HepG2 (cell line): ENCODE measurements around the gene OR1F1. TPM values are rescaled to one million over a fixed set of nuclear protein-coding genes. Genes with fewer than 3 reads are reported as not detected.
A peak's percentile ranks its signal among the peaks of the same experiment; 100 is the strongest.

Experiments
- DRAP1 ChIP-seq: IDR thresholded peaks from 2 replicates; pipeline ENCODE4 v1.6.1; 2016; ENCODE audit warnings: missing genetic modification reagents, missing compliant biosample characterization
- KDM1A ChIP-seq: IDR thresholded peaks from 2 replicates; pipeline ENCODE4 v1.6.1; 2016; ENCODE audit warnings: missing compliant biosample characterization
- NCOA1 ChIP-seq: sonication (generic); formaldehyde crosslinking; IDR thresholded peaks from 2 replicates; pipeline ENCODE4 v1.9.0; 2021; ENCODE audit warnings: missing genetic modification reagents
- NFYB ChIP-seq: sonication (generic); formaldehyde crosslinking; IDR thresholded peaks from 2 replicates; pipeline ENCODE4 v1.4.0; 2020; ENCODE audit warnings: missing genetic modification reagents
- SALL2 ChIP-seq: sonication (generic); formaldehyde crosslinking; IDR thresholded peaks from 2 replicates; pipeline ENCODE4 v1.8.1; 2023; ENCODE audit warnings: mild to moderate bottlenecking, missing genetic modification reagents, inconsistent platforms
- SP1 ChIP-seq, 2 experiments: fragments of 450-650 bp in 1 of 2; sonication (generic) in 1 of 2; formaldehyde crosslinking in 1 of 2; IDR thresholded peaks; 2 replicates each; pipeline versions ENCODE4 v1.4.0 to v1.6.1; 2016 to 2020; ENCODE audit warnings: missing genetic modification reagents in 1 of 2
- SP2 ChIP-seq: sonication (generic); formaldehyde crosslinking; IDR thresholded peaks from 2 replicates; pipeline ENCODE4 v1.5.1; 2020; ENCODE audit warnings: mild to moderate bottlenecking, missing genetic modification reagents
- SPEN ChIP-seq: sonication (generic); formaldehyde crosslinking; IDR thresholded peaks from 2 replicates; pipeline ENCODE4 v1.5.1; 2020; ENCODE audit warnings: low read depth, mild to moderate bottlenecking, missing genetic modification reagents
- TRAFD1 ChIP-seq: sonication (generic); formaldehyde crosslinking; IDR thresholded peaks from 2 replicates; pipeline ENCODE4 v1.5.1; 2020; ENCODE audit warnings: missing genetic modification reagents, mild to moderate bottlenecking, borderline replicate concordance
- ZFP41 ChIP-seq: sonication (generic); formaldehyde crosslinking; IDR thresholded peaks from 2 replicates; pipeline ENCODE4 v1.4.0; 2020; ENCODE audit warnings: mild to moderate bottlenecking, missing genetic modification reagents, borderline replicate concordance
- ZKSCAN1 ChIP-seq: fragments of 150-350 bp; IDR thresholded peaks from 2 replicates; pipeline ENCODE4 v1.6.1; 2014; ENCODE audit warnings: low read length
- ZNF343 ChIP-seq: sonication (generic); formaldehyde crosslinking; IDR thresholded peaks from 2 replicates; pipeline ENCODE4 v1.4.0; 2020; ENCODE audit warnings: mild to moderate bottlenecking, missing genetic modification reagents
- ZNF367 ChIP-seq: sonication (generic); formaldehyde crosslinking; IDR thresholded peaks from 2 replicates; pipeline ENCODE4 v1.4.0; 2020; ENCODE audit warnings: missing genetic modification reagents, borderline replicate concordance
- ZNF552 ChIP-seq: sonication (generic); formaldehyde crosslinking; IDR thresholded peaks from 2 replicates; pipeline ENCODE4 v1.9.0; 2022; ENCODE audit warnings: missing genetic modification reagents, mild to moderate bottlenecking, borderline replicate concordance
- polyA plus RNA-seq, 8 experiments: library from polyadenylated mRNA; depleted of rRNA in 3 of 8; stranded (reverse) in 7 of 8; unstranded in 1 of 8; fragments of >200 nt; fragmentation: Illumina TruSeq in 4 of 8; extraction: Trizol in 4 of 8; gene quantifications; 2 replicates each; pipeline versions ENCODE4 v1.2.1 to v1.2.3, GENCODE V29; 2011 to 2016; ENCODE audit warnings: low read depth in 4 of 8, missing spikeins in 1 of 8, mixed read lengths in 1 of 8; ENCODE audit not compliant: insufficient read depth in 1 of 8
- total RNA-seq, 5 experiments: library from RNA; depleted of rRNA; stranded (reverse); fragments of >200 nt; fragmentation: Illumina TruSeq; extraction: Trizol; gene quantifications; 2 replicates each; pipeline ENCODE4 v1.2.3, GENCODE V29; 2016; ENCODE audit warnings: low read depth in 1 of 5
- TF ChIP-seq, protein P1 (sequence below), 2 experiments: fragments of 450-650 bp in 1 of 2; sonication (generic) in 1 of 2; formaldehyde crosslinking; IDR thresholded peaks; 2 replicates each; pipeline versions ENCODE4 v1.5.0 to v1.8.0; 2020 to 2022; ENCODE audit warnings: mild to moderate bottlenecking in 1 of 2, missing genetic modification reagents in 1 of 2
- TF ChIP-seq, protein P2 (sequence below): sonication (generic); formaldehyde crosslinking; IDR thresholded peaks from 2 replicates; pipeline ENCODE4 v1.5.1; 2020; ENCODE audit warnings: missing genetic modification reagents, mild to moderate bottlenecking, borderline replicate concordance
- TF ChIP-seq, protein P3 (sequence below): sonication (generic); formaldehyde crosslinking; IDR thresholded peaks from 2 replicates; pipeline ENCODE4 v1.5.0; 2020; ENCODE audit warnings: mild to moderate bottlenecking, missing genetic modification reagents, borderline replicate concordance
- TF ChIP-seq, protein P4 (sequence below): IDR thresholded peaks from 2 replicates; pipeline ENCODE4 v1.6.1; 2016

The OR1F1 gene
- total and polyA plus RNA-seq, 2 of the 13 experiments (the other 11 are each of a cell fraction or from before 2014, with no cell fraction given), result 0.90 TPM; not detected in 1

GRCh38 chr16:3150346-3151218 lies 37.4 kb upstream of the OR1F1 start (continued):
- TF ChIP-seq ZNF367 (CRISPR knock-in tag) (no peak), SP1 (IDR thresholded peaks at IDR 0.05) (no peak), SP1 (CRISPR knock-in tag; IDR thresholded peaks at IDR 0.05) (peak; percentile 69), SALL2 (CRISPR knock-in tag) (peak; percentile 54; the same call in 1 of the 2 replicates), ZKSCAN1 (no peak), KDM1A (no peak), ZFP41 (CRISPR knock-in tag) (no peak), DRAP1 (CRISPR knock-in tag) (peak; percentile 69), NFYB (CRISPR knock-in tag) (peak; percentile 30; the same call in 1 of the 2 replicates), TRAFD1 (peak; percentile 95; the same call in 1 of the 2 replicates), SPEN (CRISPR knock-in tag) (peak; percentile 83; the same call in 1 of the 2 replicates), NCOA1 (CRISPR knock-in tag) (no peak), ZNF552 (peak; percentile 91; the same call in 1 of the 2 replicates), ZNF343 (CRISPR knock-in tag) (0 out of 2 replicates have a peak, but pooled peaks have one; percentile 25), SP2 (CRISPR knock-in tag) (peak; percentile 39; the same call in 1 of the 2 replicates)
- TF ChIP-seq, protein P1, sequence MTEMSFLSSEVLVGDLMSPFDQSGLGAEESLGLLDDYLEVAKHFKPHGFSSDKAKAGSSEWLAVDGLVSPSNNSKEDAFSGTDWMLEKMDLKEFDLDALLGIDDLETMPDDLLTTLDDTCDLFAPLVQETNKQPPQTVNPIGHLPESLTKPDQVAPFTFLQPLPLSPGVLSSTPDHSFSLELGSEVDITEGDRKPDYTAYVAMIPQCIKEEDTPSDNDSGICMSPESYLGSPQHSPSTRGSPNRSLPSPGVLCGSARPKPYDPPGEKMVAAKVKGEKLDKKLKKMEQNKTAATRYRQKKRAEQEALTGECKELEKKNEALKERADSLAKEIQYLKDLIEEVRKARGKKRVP (CRISPR knock-in tag; IDR thresholded peaks at IDR 0.05), result 0 out of 4 replicates have a peak, but pooled peaks of 1 of the 2 experiments have one; percentile 55
- TF ChIP-seq, protein P2, sequence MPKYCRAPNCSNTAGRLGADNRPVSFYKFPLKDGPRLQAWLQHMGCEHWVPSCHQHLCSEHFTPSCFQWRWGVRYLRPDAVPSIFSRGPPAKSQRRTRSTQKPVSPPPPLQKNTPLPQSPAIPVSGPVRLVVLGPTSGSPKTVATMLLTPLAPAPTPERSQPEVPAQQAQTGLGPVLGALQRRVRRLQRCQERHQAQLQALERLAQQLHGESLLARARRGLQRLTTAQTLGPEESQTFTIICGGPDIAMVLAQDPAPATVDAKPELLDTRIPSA, result no peak
- TF ChIP-seq, protein P3, sequence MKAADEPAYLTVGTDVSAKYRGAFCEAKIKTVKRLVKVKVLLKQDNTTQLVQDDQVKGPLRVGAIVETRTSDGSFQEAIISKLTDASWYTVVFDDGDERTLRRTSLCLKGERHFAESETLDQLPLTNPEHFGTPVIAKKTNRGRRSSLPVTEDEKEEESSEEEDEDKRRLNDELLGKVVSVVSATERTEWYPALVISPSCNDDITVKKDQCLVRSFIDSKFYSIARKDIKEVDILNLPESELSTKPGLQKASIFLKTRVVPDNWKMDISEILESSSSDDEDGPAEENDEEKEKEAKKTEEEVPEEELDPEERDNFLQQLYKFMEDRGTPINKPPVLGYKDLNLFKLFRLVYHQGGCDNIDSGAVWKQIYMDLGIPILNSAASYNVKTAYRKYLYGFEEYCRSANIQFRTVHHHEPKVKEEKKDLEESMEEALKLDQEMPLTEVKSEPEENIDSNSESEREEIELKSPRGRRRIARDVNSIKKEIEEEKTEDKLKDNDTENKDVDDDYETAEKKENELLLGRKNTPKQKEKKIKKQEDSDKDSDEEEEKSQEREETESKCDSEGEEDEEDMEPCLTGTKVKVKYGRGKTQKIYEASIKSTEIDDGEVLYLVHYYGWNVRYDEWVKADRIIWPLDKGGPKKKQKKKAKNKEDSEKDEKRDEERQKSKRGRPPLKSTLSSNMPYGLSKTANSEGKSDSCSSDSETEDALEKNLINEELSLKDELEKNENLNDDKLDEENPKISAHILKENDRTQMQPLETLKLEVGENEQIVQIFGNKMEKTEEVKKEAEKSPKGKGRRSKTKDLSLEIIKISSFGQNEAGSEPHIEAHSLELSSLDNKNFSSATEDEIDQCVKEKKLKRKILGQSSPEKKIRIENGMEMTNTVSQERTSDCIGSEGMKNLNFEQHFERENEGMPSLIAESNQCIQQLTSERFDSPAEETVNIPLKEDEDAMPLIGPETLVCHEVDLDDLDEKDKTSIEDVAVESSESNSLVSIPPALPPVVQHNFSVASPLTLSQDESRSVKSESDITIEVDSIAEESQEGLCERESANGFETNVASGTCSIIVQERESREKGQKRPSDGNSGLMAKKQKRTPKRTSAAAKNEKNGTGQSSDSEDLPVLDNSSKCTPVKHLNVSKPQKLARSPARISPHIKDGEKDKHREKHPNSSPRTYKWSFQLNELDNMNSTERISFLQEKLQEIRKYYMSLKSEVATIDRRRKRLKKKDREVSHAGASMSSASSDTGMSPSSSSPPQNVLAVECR (CRISPR knock-in tag), result peak; percentile 81
- TF ChIP-seq, protein P4, sequence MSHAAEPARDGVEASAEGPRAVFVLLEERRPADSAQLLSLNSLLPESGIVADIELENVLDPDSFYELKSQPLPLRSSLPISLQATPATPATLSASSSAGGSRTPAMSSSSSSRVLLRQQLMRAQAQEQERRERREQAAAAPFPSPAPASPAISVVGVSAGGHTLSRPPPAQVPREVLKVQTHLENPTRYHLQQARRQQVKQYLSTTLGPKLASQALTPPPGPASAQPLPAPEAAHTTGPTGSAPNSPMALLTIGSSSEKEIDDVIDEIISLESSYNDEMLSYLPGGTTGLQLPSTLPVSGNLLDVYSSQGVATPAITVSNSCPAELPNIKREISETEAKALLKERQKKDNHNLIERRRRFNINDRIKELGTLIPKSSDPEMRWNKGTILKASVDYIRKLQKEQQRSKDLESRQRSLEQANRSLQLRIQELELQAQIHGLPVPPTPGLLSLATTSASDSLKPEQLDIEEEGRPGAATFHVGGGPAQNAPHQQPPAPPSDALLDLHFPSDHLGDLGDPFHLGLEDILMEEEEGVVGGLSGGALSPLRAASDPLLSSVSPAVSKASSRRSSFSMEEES (CRISPR knock-in tag), result peak; percentile 72
